Adipocyte (in vitro differentiated cells): ENCODE data around the gene AOPEP.
"Not testable (repeated sequence)": the region's sequence is repeated elsewhere in the genome, so short reads cannot be mapped to it uniquely, and the experiment has no call there.

Experiments
- DNase-seq: peaks from one replicate; pipeline ENCODE4 v3.0.0-alpha.2; 2015; ENCODE audit warnings: low read depth
- H3K27me3 ChIP-seq: replicated peaks from 2 replicates; pipeline ENCODE4 v1.7.0; 2013; ENCODE audit warnings: mild to moderate bottlenecking, low read length, moderate library complexity; ENCODE audit not compliant: control insufficient read depth, insufficient read depth
- H3K36me3 ChIP-seq: 2 replicates; pipeline ENCODE4 v1.7.0; 2013; ENCODE audit warnings: low read length, mild to moderate bottlenecking, moderate library complexity; ENCODE audit not compliant: control insufficient read depth, insufficient read depth, severe bottlenecking
- H3K4me1 ChIP-seq: 2 replicates; pipeline ENCODE4 v1.7.0; 2013; ENCODE audit warnings: mild to moderate bottlenecking, low read length, moderate library complexity; ENCODE audit not compliant: control insufficient read depth, insufficient read depth
- H3K4me3 ChIP-seq: 2 replicates; pipeline ENCODE4 v1.7.0; 2013; ENCODE audit warnings: mild to moderate bottlenecking, low read length, moderate library complexity
- H3K9ac ChIP-seq: 2 replicates; pipeline ENCODE4 v1.7.0; 2013; ENCODE audit warnings: mild to moderate bottlenecking, low read length, moderate library complexity
- H3K9me3 ChIP-seq: 2 replicates; pipeline ENCODE4 v1.7.0; 2013; ENCODE audit warnings: mild to moderate bottlenecking, low read length, moderate library complexity; ENCODE audit not compliant: control insufficient read depth

The AOPEP gene

DNA sequence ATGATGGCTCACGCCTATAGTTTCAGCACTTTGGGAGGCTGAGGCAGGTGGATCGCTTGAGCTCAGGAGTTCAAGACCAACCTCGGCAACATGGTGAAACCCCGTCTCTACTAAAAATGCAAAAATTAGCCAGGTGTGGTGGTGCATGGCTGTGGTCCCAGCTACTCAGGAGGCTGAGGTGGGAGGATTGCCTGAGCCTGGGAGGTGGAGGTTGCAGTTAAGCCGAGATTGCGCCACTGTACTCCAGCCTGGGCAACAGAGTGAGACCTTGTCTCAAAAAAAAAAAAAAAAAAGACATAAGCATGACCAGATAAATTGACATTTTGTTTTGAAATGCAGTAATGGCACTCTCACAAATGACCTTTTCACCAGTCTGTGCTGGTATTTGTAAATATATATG lies 294.1 kb downstream of the AOPEP start:
- Histone ChIP-seq H3K36me3 (peaks cover 50% of the 10 kb centered on the region), H3K4me1 (peaks cover 40% of the 10 kb centered on the region)
- DNase-seq, H3K9me3 ChIP-seq, H3K4me3 ChIP-seq, H3K27me3 ChIP-seq, H3K9ac ChIP-seq: not testable (repeated sequence)

DNA sequence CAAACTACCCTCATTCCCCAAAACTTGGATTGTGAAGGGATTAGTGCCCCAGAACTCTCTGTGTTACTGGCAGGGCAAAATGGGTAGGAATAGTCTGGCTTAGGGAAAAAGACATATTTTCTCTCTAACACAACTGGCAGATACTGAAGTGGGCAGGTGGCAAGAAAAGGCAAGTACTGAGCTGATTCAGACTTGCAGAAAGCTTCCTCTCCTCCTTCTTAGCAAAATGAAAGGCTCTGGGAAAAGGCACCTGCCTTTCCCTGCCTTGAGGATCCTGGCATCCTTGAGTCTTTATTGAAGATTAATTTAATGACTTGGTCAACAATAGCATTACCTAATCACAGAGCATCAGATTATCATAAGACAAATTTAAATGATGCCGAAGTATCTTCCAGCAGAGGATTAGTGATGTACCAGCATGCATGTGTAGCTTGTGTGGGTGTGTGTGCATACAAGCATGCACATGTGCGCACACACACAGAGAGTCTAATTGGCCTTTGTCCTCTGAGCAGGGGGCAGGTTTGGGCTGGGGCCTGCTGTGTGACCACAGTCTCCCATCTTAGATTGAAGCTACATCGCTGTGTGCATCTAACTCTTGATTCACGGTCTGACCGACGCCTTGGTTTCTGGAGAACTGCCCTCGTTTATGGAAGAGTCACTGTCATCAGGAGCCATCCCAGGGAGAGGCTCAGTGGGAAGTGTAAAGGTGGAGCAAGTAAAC lies 294.8 kb downstream of the AOPEP start:
- Histone ChIP-seq H3K9ac (no peak overlapping the region), H3K4me3 (no peak overlapping the region), H3K27me3 (no peaks in the 10 kb centered on the region), H3K36me3 (peaks cover 47% of the 10 kb centered on the region), H3K4me1 (peaks cover 47% of the 10 kb centered on the region), H3K9me3 (no peaks in the 10 kb centered on the region)
- no peak for DNase-seq

DNA sequence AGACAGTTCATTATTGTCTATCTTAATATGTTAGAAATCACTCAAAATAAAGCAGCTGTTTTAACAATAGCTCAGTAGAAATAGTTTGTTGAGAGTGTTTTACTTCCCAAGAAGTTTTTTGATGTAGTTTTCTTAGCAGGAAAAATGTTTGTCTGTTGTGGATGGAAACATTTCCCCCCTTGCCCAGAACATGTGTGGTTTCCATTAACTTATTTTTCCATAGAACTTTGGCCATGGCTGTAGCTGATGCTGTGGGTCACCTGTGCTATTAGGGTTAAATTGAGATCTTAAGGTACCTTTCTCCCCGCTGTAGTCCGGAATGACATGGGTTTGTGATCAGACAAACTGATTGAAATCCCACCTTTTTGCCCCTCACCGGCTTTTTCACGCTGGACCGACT lies 296.2 kb downstream of the AOPEP start:
- no peak for DNase-seq
- Histone ChIP-seq H3K9me3 (no peaks in the 10 kb centered on the region), H3K4me3 (no peak overlapping the region), H3K27me3 (no peaks in the 10 kb centered on the region), H3K4me1 (peaks cover 49% of the 10 kb centered on the region), H3K9ac (no peak overlapping the region), H3K36me3 (peaks cover 37% of the 10 kb centered on the region)

DNA sequence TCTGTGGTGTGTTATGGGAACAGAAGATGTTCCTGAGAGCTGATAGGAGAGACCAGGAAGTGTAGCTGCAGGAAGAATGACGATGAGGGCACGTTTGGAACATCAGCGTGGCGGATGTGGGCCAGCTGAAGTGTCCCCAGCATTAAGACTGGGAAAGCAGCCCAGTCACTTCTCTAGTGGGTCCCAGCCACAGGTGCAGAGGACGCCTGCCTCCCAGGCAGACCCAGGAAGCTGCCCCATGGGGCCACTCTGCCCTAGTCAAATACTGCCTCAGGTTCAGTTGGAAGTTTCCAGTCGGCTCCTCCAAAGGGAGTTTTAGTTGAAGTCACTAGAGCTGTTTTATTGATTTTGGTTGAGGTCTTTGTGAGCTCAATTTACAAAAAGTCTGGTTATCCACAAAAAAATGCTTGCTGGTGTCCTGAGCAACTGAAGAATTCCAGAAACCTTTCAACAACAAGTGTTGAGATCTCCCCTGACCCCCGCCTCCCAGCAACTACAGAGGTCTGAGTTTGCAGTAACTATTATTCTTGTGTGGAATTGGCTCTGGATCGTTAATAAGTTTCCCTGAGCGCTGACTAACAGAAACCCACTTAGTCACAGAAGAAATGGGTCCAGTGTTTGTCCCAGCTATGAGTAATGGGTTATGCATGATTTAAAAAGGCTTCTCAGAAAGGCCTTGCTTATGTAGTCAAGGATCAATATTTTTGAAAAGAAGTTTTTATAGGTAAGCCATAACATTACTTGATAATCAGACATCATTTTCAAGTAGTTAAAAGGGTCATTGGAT lies 296.9 kb downstream of the AOPEP start:
- peaks cover 39% of the 10 kb centered on the region for H3K36me3 ChIP-seq
- no peaks in the 10 kb centered on the region for H3K27me3 ChIP-seq
- no peak overlapping the region for H3K4me3 ChIP-seq
- DNase-seq = peak; percentile 75
- peak overlapping the region; percentile 31 for H3K9ac ChIP-seq
- H3K4me1 ChIP-seq = peaks cover 44% of the 10 kb centered on the region
- no peaks in the 10 kb centered on the region for H3K9me3 ChIP-seq

DNA sequence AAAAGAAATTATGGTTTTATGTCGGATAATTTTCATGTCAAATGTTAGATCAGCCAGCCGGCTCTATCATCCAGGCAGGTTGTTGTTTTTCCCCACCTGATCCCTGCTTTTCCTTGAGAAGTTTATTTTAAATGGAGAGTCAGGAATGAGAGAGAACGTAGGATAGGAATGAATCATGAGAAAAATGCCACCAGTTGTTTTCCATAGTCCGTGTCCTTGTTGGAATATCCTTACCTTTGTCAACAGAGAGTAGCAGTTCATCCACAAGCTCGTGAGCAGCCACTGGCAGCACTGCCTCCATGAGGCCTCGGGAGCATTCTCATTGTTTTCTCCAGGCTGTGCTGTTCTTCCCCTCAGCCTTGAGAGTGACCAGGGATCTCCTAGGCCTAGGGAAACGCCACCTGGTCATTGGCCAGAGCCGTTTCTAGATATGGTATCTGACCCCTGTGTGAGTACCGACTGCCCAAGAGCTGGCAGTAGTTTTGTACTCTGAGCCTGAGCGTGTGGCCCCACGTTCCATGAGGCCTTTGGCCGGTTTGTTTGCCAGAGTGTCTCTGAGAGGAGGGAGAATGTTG lies 297.7 kb downstream of the AOPEP start:
- H3K9me3 ChIP-seq = no peaks in the 10 kb centered on the region
- H3K4me3 ChIP-seq = no peak overlapping the region
- H3K9ac ChIP-seq = peak overlapping the region; percentile 13
- peaks cover 38% of the 10 kb centered on the region for H3K36me3 ChIP-seq
- no peaks in the 10 kb centered on the region for H3K27me3 ChIP-seq
- no peak for DNase-seq
- H3K4me1 ChIP-seq = peaks cover 37% of the 10 kb centered on the region

DNA sequence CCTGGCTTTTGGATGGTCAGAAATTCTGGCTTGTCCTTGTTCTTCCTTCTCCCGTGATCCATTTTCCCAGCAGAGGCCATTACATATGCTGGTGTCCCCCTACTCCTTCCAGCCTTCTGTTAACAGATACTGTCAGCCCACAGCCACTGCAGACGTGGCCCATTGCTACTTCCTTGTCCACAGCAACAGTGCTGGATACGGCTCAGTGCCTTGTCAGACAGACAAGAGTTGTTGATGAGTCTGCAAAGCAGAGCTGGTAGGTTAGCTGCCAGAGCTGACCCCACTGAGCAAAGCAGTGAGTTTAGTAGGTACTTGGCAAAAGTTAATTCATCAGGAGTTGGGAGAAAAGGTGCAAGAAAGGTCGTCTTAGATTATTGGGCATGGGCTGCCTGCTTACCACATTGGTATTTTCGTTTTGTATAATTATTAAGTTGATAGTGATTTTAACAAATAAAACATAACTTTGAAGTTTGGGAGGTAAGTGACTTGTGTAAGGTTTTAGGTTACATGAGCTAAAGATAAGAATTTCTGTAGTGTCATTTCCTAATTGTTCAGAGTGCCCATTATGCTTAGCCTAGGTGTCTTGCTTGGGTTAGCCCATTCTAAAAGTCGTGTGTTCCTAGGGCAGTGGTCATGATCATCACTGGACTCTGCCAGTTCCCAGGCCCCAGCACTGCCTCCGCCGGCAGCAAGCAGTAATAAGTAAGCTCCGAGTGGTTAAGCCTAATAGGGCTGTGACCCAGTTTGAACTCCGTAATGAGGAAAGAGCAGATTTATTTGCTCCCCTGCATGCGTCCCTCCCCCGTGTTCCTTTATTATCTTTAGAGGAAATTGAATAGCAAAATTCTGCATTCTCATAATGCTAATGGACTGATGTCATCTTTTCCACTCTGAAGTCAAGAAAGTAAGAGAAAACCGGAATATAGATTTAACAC lies 299.0 kb downstream of the AOPEP start:
- H3K9ac ChIP-seq = peak overlapping the region; percentile 11
- peak; percentile 88 for DNase-seq
- peaks cover 25% of the 10 kb centered on the region for H3K36me3 ChIP-seq
- H3K27me3 ChIP-seq = no peaks in the 10 kb centered on the region
- H3K4me1 ChIP-seq = peaks cover 44% of the 10 kb centered on the region
- H3K9me3 ChIP-seq = no peaks in the 10 kb centered on the region
- peak overlapping the region; percentile 8 for H3K4me3 ChIP-seq

DNA sequence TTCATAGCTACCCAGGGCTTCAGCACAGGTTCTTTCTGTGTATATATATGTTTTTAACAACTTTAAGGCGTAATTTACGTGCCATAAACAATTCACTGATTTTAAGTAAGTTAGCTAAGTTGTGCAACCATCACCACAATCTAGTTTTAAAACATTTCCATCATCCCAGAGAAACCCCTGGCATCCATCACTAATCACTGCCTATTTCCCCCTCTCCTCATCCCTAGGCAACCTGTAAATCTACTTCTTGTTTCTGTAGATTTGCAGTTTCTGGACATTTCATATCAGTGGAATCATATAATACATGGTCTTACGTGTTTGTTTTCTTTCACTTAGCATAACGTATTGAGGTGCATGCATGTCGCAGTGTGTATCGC lies 299.6 kb downstream of the AOPEP start:
- no peak for DNase-seq
- Histone ChIP-seq H3K9ac (no peak overlapping the region), H3K4me3 (no peak overlapping the region), H3K27me3 (no peaks in the 10 kb centered on the region), H3K4me1 (peaks cover 44% of the 10 kb centered on the region), H3K9me3 (no peaks in the 10 kb centered on the region), H3K36me3 (peaks cover 30% of the 10 kb centered on the region)

DNA sequence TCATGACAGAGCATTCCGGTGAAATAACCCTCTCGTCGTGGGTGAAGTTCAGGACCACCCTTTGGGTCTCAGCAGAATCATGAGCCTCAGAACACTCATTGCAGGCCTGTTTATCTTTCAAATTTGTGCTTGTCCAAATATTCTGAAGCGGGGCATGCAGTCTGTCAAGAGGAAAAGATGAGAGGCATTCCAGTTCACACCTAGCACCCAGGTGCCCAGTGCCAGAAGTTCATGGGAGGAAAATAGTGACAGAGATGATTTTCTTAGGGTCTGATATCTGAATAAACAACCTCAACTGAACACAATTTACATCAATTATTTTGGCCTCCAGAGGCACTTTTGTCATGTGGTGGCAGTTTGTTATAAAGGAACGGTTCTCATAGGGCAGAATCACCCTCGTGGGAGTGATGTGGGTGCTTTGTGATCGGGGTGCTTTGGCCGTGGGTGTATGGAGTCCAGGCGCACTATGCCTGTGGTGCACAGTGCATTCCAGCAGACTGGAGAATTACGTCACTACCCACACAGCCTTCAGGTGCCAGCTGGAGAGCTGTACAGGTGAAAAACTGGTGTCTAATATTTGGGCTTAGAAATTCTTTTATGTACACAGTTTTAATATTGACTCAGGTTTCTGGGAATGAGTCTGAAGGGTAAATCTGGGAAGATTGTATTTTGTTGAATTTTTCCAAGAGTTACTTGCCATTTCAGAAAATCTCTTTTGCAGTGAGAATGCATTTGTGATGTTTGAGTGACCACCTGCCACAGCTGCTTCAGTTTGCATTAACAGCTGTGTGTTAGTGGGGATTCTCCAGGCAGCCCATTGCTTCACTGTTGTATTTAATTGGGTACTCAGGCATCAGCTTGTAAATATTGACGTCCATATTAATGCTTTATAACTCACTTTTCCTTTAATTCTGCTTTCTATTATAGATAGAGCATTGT lies 301.7 kb downstream of the AOPEP start:
- H3K4me3 ChIP-seq = no peak overlapping the region
- H3K27me3 ChIP-seq = no peaks in the 10 kb centered on the region
- H3K9me3 ChIP-seq = no peaks in the 10 kb centered on the region
- no peak overlapping the region for H3K9ac ChIP-seq
- peaks cover 21% of the 10 kb centered on the region for H3K36me3 ChIP-seq
- H3K4me1 ChIP-seq = peaks cover 40% of the 10 kb centered on the region
- DNase-seq = no peak

DNA sequence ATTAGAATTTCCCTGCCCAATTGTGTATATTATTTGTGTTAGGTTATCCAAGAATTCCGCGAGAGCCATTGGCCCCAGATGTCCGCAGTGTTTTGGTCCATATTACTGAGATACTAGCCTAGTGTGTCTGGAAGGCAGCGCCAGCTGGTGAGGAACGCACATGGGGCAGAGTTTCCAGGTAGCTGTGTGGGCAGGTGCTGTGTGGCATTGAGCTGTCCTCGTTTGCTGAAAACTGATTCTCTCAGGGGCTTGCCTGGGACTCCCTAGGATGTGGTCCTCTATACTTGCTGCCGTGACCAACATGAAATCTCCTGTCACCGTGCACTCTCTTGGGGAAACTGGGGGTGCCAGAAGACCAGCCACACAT lies 302.3 kb downstream of the AOPEP start:
- H3K27me3 ChIP-seq = no peaks in the 10 kb centered on the region
- peaks cover 34% of the 10 kb centered on the region for H3K4me1 ChIP-seq
- H3K9me3 ChIP-seq = no peaks in the 10 kb centered on the region
- no peak for DNase-seq
- H3K9ac ChIP-seq = no peak overlapping the region
- peaks cover 21% of the 10 kb centered on the region for H3K36me3 ChIP-seq
- no peak overlapping the region for H3K4me3 ChIP-seq

DNA sequence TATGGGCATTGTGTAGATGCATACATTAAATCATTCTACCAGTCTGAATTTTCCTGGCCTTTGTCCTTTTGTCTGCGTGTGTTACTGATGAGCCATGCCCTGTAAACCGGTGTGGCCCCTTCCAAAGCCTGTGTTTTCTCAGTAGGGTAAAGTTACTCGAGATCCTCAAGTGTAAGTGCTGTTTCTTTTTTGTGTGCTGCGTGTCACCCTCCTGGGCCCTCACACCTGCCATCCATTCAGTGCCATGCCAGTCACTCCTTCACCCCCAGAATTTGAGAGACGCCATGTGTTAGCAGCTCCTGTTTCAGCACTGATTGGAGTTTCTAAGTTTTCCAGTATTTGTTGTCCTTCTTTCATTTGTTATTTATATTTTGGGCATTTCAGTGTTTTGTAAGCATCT lies 302.8 kb downstream of the AOPEP start:
- no peaks in the 10 kb centered on the region for H3K27me3 ChIP-seq
- no peak overlapping the region for H3K4me3 ChIP-seq

More for the DNA sequence above, 302.8 kb downstream of the AOPEP start:
- peaks cover 21% of the 10 kb centered on the region for H3K36me3 ChIP-seq
- H3K4me1 ChIP-seq = peaks cover 29% of the 10 kb centered on the region
- no peak for DNase-seq
- no peak overlapping the region for H3K9ac ChIP-seq
- H3K9me3 ChIP-seq = no peaks in the 10 kb centered on the region
